GM23248 (cell line): ENCODE results near the gene ERMP1. TPM values are rescaled to one million over a fixed set of nuclear protein-coding genes. Genes with fewer than 3 reads are reported as not detected.

Source experiments
- DNase-seq: peaks from one replicate; pipeline ENCODE4 v3.0.0-alpha.2; 2015
- H2AFZ ChIP-seq: fragments of 200-600 bp; sonication (generic); 2 replicates; pipeline ENCODE4 v1.6.1; 2016; ENCODE audit warnings: antibody characterized with exemption
- H3F3A ChIP-seq: fragments of 200-600 bp; sonication (generic); 2 replicates; pipeline ENCODE4 v1.6.1; 2016; ENCODE audit warnings: mild to moderate bottlenecking, antibody characterized with exemption, mixed run types; ENCODE audit not compliant: insufficient read depth
- H3K27ac ChIP-seq: fragments of 200-600 bp; sonication (generic); 2 replicates; pipeline ENCODE4 v1.5.1; 2016; ENCODE audit warnings: mild to moderate bottlenecking
- H3K27me3 ChIP-seq: fragments of 200-600 bp; sonication (generic); replicated peaks from 2 replicates; pipeline ENCODE4 v1.6.1; 2016; ENCODE audit warnings: mild to moderate bottlenecking; ENCODE audit not compliant: insufficient read depth
- H3K36me3 ChIP-seq: fragments of 200-600 bp; sonication (generic); 2 replicates; pipeline ENCODE4 v1.6.1; 2016; ENCODE audit warnings: low read depth, mild to moderate bottlenecking
- H3K4me1 ChIP-seq: fragments of 200-600 bp; sonication (generic); 2 replicates; pipeline ENCODE4 v1.6.1; 2016; ENCODE audit warnings: mild to moderate bottlenecking; ENCODE audit not compliant: insufficient read depth
- H3K4me2 ChIP-seq: fragments of 200-600 bp; sonication (generic); one replicate; pipeline ENCODE4 v1.6.1; 2016; ENCODE audit warnings: mild to moderate bottlenecking; ENCODE audit not compliant: unreplicated experiment
- H3K4me3 ChIP-seq: fragments of 200-600 bp; sonication (generic); 2 replicates; pipeline ENCODE4 v1.5.1; 2016; ENCODE audit warnings: mild to moderate bottlenecking
- H3K79me2 ChIP-seq: fragments of 200-600 bp; sonication (generic); 2 replicates; pipeline ENCODE4 v1.6.1; 2016; ENCODE audit warnings: mild to moderate bottlenecking; ENCODE audit not compliant: insufficient read depth
- H3K9ac ChIP-seq: fragments of 200-600 bp; sonication (generic); 2 replicates; pipeline ENCODE4 v1.6.1; 2016; ENCODE audit warnings: mild to moderate bottlenecking
- H3K9me2 ChIP-seq: fragments of 200-600 bp; sonication (generic); 2 replicates; pipeline ENCODE4 v1.6.1; 2016; ENCODE audit warnings: mixed run types, mild to moderate bottlenecking, moderate library complexity; ENCODE audit not compliant: insufficient read depth
- H3K9me3 ChIP-seq: fragments of 200-600 bp; sonication (generic); one replicate; pipeline ENCODE4 v1.6.1; 2017; ENCODE audit warnings: low read depth
- H4K20me1 ChIP-seq: fragments of 200-600 bp; sonication (generic); 2 replicates; pipeline ENCODE4 v1.6.0; 2016; ENCODE audit not compliant: insufficient read depth
- EZH2 ChIP-seq: fragments of 200-600 bp; sonication (generic); IDR thresholded peaks from 2 replicates; pipeline ENCODE4 v1.6.1; 2018; ENCODE audit warnings: antibody characterized with exemption, mild to moderate bottlenecking; ENCODE audit not compliant: insufficient read depth, poor library complexity, severe bottlenecking
- EZH2phosphoT487 ChIP-seq: fragments of 200-600 bp; sonication (generic); IDR thresholded peaks from 2 replicates; pipeline ENCODE4 v1.6.1; 2018; ENCODE audit warnings: antibody characterized with exemption, moderate library complexity, mild to moderate bottlenecking, low read depth; ENCODE audit not compliant: insufficient read depth
- whole genome bisulfite sequencing, 2 experiments: methylation state at CpG; one replicate each; pipeline ENCODE4 v1.1.6; 2015 to 2017; ENCODE audit warnings: low lambda C conversion rate in 2 of 2, low coverage in 1 of 2; ENCODE audit errors: missing lambda C conversion rate in 2 of 2; 5-methylcytosine and 5-hydroxymethylcytosine counted together
- in situ Hi-C: fragments of 300-500 bp; cut with MboI; formaldehyde crosslinking; loops from 2 replicates; pipeline ENCODE4 v1.15.0; 2020
- polyA plus RNA-seq: library from polyadenylated mRNA; unstranded; fragments of >200 nt; fragmentation: Nextera tagmentation; extraction: Ambion mirVana; gene quantifications from 2 replicates; pipeline ENCODE4 v1.2.1, GENCODE V29; 2016
- total RNA-seq: library from RNA; depleted of rRNA; stranded (reverse); fragments of >200 nt; shearing (Covaris generic); gene quantifications from 2 replicates; pipeline ENCODE4 v1.2.3, GENCODE V29; 2014

The ERMP1 gene
- total and polyA plus RNA-seq, 2 experiments from 2014 or later: 2.6 to 8.4 TPM

- no peaks in the 10 kb centered on the region for H4K20me1 ChIP-seq
- in situ Hi-C loops: no loop called here
- no peaks in the 10 kb centered on the region for H3K79me2 ChIP-seq
- H2AFZ ChIP-seq: no peak overlapping the region
- no peak overlapping the region for H3K4me3 ChIP-seq
- no peaks in the 10 kb centered on the region for H3K27me3 ChIP-seq
- H3K4me2 ChIP-seq: no peak overlapping the region
- H3K9me3 ChIP-seq: no peaks in the 10 kb centered on the region
- no peaks in the 10 kb centered on the region for H3K36me3 ChIP-seq
- no peak overlapping the region for H3K27ac ChIP-seq
- no peak for TF ChIP-seq EZH2phosphoT487
- H3K4me1 ChIP-seq: peaks cover 16% of the 10 kb centered on the region
- H3K9ac ChIP-seq: no peak overlapping the region
- 89 to 92% methylated on average over 7 of the region's 7 CpGs for WGBS, 2 experiments
- DNase-seq: no peak
- H3F3A ChIP-seq: peaks cover 3% of the 10 kb centered on the region; the same call in 1 of the 2 replicates
- no peaks in the 10 kb centered on the region for H3K9me2 ChIP-seq
Observed at GRCh38 chr9:5876711-5877110, 43.8 kb upstream of the ERMP1 start.

GRCh38 chr9:5876026-5876425, 43.1 kb upstream of the ERMP1 start:
- Histone ChIP-seq H4K20me1 (no peaks in the 10 kb centered on the region), H3F3A (peaks cover 3% of the 10 kb centered on the region; the same call in 1 of the 2 replicates), H3K79me2 (no peaks in the 10 kb centered on the region), H3K36me3 (no peaks in the 10 kb centered on the region), H3K4me3 (no peak overlapping the region), H3K9me3 (no peaks in the 10 kb centered on the region), H3K4me1 (peaks cover 16% of the 10 kb centered on the region), H2AFZ (no peak overlapping the region), H3K9ac (no peak overlapping the region), H3K27ac (no peak overlapping the region), H3K27me3 (no peaks in the 10 kb centered on the region), H3K9me2 (no peaks in the 10 kb centered on the region), H3K4me2 (no peak overlapping the region)
- in situ Hi-C loops: no loop called here
- TF ChIP-seq EZH2 (no peak), EZH2phosphoT487 (no peak)
- no peak for DNase-seq
- WGBS, 2 experiments: 46 to 57% methylated on average over 1 of the region's 1 CpG

- no peak overlapping the region for H3K9ac ChIP-seq
- 83 to 91% methylated on average over 2 of the region's 2 CpGs for WGBS, 2 experiments
- H4K20me1 ChIP-seq: no peaks in the 10 kb centered on the region
- H3K4me1 ChIP-seq: peaks cover 4% of the 10 kb centered on the region
- no peaks in the 10 kb centered on the region for H3K27me3 ChIP-seq
- no peaks in the 10 kb centered on the region for H3F3A ChIP-seq
- H3K36me3 ChIP-seq: no peaks in the 10 kb centered on the region
- no peak overlapping the region for H2AFZ ChIP-seq
- H3K9me3 ChIP-seq: no peaks in the 10 kb centered on the region
- no peak for DNase-seq
- no peak overlapping the region for H3K4me2 ChIP-seq
- H3K9me2 ChIP-seq: no peaks in the 10 kb centered on the region
- TF ChIP-seq EZH2phosphoT487 (no peak), EZH2 (no peak)
- no peaks in the 10 kb centered on the region for H3K79me2 ChIP-seq
- in situ Hi-C loops: no loop called here
- no peak overlapping the region for H3K27ac ChIP-seq
- no peak overlapping the region for H3K4me3 ChIP-seq
Observed at GRCh38 chr9:5874048-5874447, 41.1 kb upstream of the ERMP1 start.

GRCh38 chr9:5873439-5873838, 40.5 kb upstream of the ERMP1 start:
- Histone ChIP-seq H3K4me3 (no peak overlapping the region), H3K4me1 (no peaks in the 10 kb centered on the region), H3K4me2 (no peak overlapping the region), H2AFZ (no peak overlapping the region), H4K20me1 (no peaks in the 10 kb centered on the region), H3K79me2 (no peaks in the 10 kb centered on the region), H3F3A (no peaks in the 10 kb centered on the region), H3K36me3 (no peaks in the 10 kb centered on the region), H3K9me2 (no peaks in the 10 kb centered on the region), H3K27me3 (no peaks in the 10 kb centered on the region), H3K9ac (no peak overlapping the region), H3K9me3 (no peaks in the 10 kb centered on the region), H3K27ac (no peak overlapping the region)
- TF ChIP-seq EZH2 (no peak), EZH2phosphoT487 (no peak)
- in situ Hi-C loops: no loop called here
- no peak for DNase-seq
- WGBS, 2 experiments: 97 to 99% methylated on average over 5 of the region's 5 CpGs

GRCh38 chr9:5872511-5872910, 39.6 kb upstream of the ERMP1 start:
- no peak for TF ChIP-seq EZH2
- no peak overlapping the region for H3K4me2 ChIP-seq

More at GRCh38 chr9:5872511-5872910, 39.6 kb upstream of the ERMP1 start:
- Histone ChIP-seq H3F3A (no peaks in the 10 kb centered on the region), H2AFZ (no peak overlapping the region), H3K79me2 (no peaks in the 10 kb centered on the region), H4K20me1 (no peaks in the 10 kb centered on the region), H3K9me2 (no peaks in the 10 kb centered on the region), H3K9ac (no peak overlapping the region), H3K27me3 (no peaks in the 10 kb centered on the region), H3K4me3 (no peak overlapping the region), H3K9me3 (no peaks in the 10 kb centered on the region), H3K27ac (no peak overlapping the region), H3K4me1 (no peaks in the 10 kb centered on the region), H3K36me3 (no peaks in the 10 kb centered on the region)
- in situ Hi-C loops: no loop called here
- WGBS, 2 experiments: 54 to 56% methylated on average over 4 of the region's 4 CpGs
- DNase-seq: no peak
